GM12878 (cell line): ENCODE data around the gene COL5A1. TPM values are rescaled to one million over a fixed set of nuclear protein-coding genes. Genes with fewer than 3 reads are reported as not detected.

Source experiments
- ATAC-seq: fragments of 200-7000 bp; cut with Tn5 transposase; 3 replicates; pipeline ENCODE4 v1.9.1; 2020; ENCODE audit warnings: mild to moderate bottlenecking, moderate library complexity
- BruUV-seq: library from RNA; stranded (reverse); fragments of 400-500 nt; replicated peaks from 2 replicates; lab custom pipeline; 2021; lab: Mats Ljungman, UMichigan
- CTCF ChIA-PET: fragments of 300-600 bp; sonication (Branson Sonifier 250); formaldehyde crosslinking; extraction: SDS; loops from one replicate; lab custom pipeline; 2021; ENCODE audit warnings: inconsistent platforms; lab: Yijun Ruan, JAX
- POLR2A ChIA-PET: fragments of 350-600 bp; formaldehyde crosslinking; extraction: SDS; loops from one replicate; lab custom pipeline; 2021; ENCODE audit warnings: inconsistent platforms; lab: Charles Lee
- RAD21 ChIA-PET: fragments of 300-600 bp; sonication (Branson Sonifier 250); formaldehyde crosslinking; loops from one replicate; lab custom pipeline; 2023; ENCODE audit warnings: antibody characterized with exemption; ENCODE audit not compliant: unreplicated experiment; lab: Charles Lee
- SMC1A ChIA-PET: fragments of 300-600 bp; sonication (Branson Sonifier 250); formaldehyde crosslinking; loops from one replicate; lab custom pipeline; 2023; ENCODE audit not compliant: unreplicated experiment, uncharacterized antibody; lab: Charles Lee
- DNase-seq: peaks from one replicate; pipeline ENCODE4 v3.0.0-alpha.2; 2011; ENCODE audit warnings: low read depth, low spot score
- FAIRE-seq: peaks from 3 replicates; lab custom pipeline; 2011; peaks lifted over from hg19 to GRCh38; lab: Jason Lieb, UNC
- H2AFZ ChIP-seq: 2 replicates; pipeline ENCODE4 v1.6.0; 2011; ENCODE audit warnings: low read depth, low read length, control low read depth; ENCODE audit not compliant: control insufficient read depth
- H3K27ac ChIP-seq: 2 replicates; pipeline ENCODE4 v1.5.1; 2011; ENCODE audit warnings: control low read depth; ENCODE audit not compliant: control insufficient read depth, insufficient read depth
- H3K27me3 ChIP-seq, 2 experiments: replicated peaks in 1 of 2; 2 replicates each; pipeline versions ENCODE4 v1.6.0 to v1.6.1; 2011; ENCODE audit warnings: low read length in 1 of 2; ENCODE audit not compliant: control insufficient read depth in 2 of 2, insufficient read depth in 2 of 2
- H3K36me3 ChIP-seq, 2 experiments: 2 replicates each; pipeline ENCODE4 v1.5.1; 2011; ENCODE audit warnings: low read length in 1 of 2; ENCODE audit not compliant: control insufficient read depth in 2 of 2, insufficient read depth in 2 of 2
- H3K4me1 ChIP-seq: 2 replicates; pipeline ENCODE4 v1.6.1; 2011; ENCODE audit warnings: mild to moderate bottlenecking, low read length, moderate library complexity, mixed read lengths; ENCODE audit not compliant: control insufficient read depth, insufficient read depth
- H3K4me2 ChIP-seq: 2 replicates; pipeline ENCODE4 v1.6.0; 2011; ENCODE audit warnings: control low read depth; ENCODE audit not compliant: control insufficient read depth, insufficient read depth
- H3K4me3 ChIP-seq: fragments of 200-600 bp; sonication (generic); 2 replicates; pipeline ENCODE4 v1.5.1; 2016
- H3K79me2 ChIP-seq: 2 replicates; pipeline ENCODE4 v1.6.0; 2011; ENCODE audit warnings: low read length; ENCODE audit not compliant: control insufficient read depth, insufficient read depth
- H3K9ac ChIP-seq: 2 replicates; pipeline ENCODE4 v1.8.0; 2011; ENCODE audit warnings: low read length, control low read depth, mixed read lengths; ENCODE audit not compliant: control insufficient read depth, insufficient read depth
- H3K9me3 ChIP-seq: replicated peaks from 3 replicates; pipeline ENCODE4 v1.5.1; 2011; ENCODE audit warnings: mild to moderate bottlenecking, low read length; ENCODE audit not compliant: control insufficient read depth, insufficient read depth
- H4K20me1 ChIP-seq: 2 replicates; pipeline ENCODE4 v1.6.0; 2011; ENCODE audit not compliant: control insufficient read depth, insufficient read depth
- BCL3 ChIP-seq: IDR thresholded peaks from 2 replicates; pipeline ENCODE4 v1.6.1; 2011; ENCODE audit warnings: borderline replicate concordance, low read depth, mild to moderate bottlenecking, moderate library complexity, low read length; ENCODE audit not compliant: insufficient read depth, poor library complexity, severe bottlenecking
- CHD1 ChIP-seq: IDR thresholded peaks from 2 replicates; pipeline ENCODE4 v1.6.1; 2012; ENCODE audit warnings: low read depth, low read length, improper control_type of control experiment
- CUX1 ChIP-seq: IDR thresholded peaks from 2 replicates; pipeline ENCODE4 v1.6.1; 2012; ENCODE audit warnings: improper control_type of control experiment, low read depth, low read length; ENCODE audit not compliant: insufficient replicate concordance
- EED ChIP-seq: sonication (generic); IDR thresholded peaks from 2 replicates; pipeline ENCODE4 v1.6.1; 2016; ENCODE audit warnings: antibody characterized with exemption, low read depth
- FOXK2 ChIP-seq: fragments of 450-650 bp; IDR thresholded peaks from 2 replicates; pipeline ENCODE4 v1.6.1; 2017; ENCODE audit warnings: mild to moderate bottlenecking, moderate library complexity
- HCFC1 ChIP-seq: fragments of 150-350 bp; IDR thresholded peaks from 2 replicates; pipeline ENCODE4 v1.6.1; 2014; ENCODE audit warnings: low read length
- MAX ChIP-seq: IDR thresholded peaks from 2 replicates; pipeline ENCODE4 v1.6.1; 2012; ENCODE audit warnings: low read depth, low read length, improper control_type of control experiment
- NFYA ChIP-seq: IDR thresholded peaks from 2 replicates; pipeline ENCODE4 v1.6.1; 2011; ENCODE audit warnings: low read depth, mild to moderate bottlenecking, low read length, improper control_type of control experiment, borderline replicate concordance
- NR2C2 ChIP-seq: IDR thresholded peaks from 2 replicates; pipeline ENCODE4 v1.6.1; 2011; ENCODE audit warnings: borderline replicate concordance, low read depth; ENCODE audit not compliant: control insufficient read depth, insufficient read length
- RAD51 ChIP-seq: fragments of 450-650 bp; IDR thresholded peaks from 2 replicates; pipeline ENCODE4 v1.6.1; 2016; ENCODE audit warnings: moderate library complexity, mild to moderate bottlenecking, inconsistent platforms
- RELA ChIP-seq: fragments of 450-650 bp; IDR thresholded peaks from 2 replicates; pipeline ENCODE4 v1.8.0; 2014; ENCODE audit warnings: borderline replicate concordance; ENCODE audit not compliant: partially characterized antibody
- RELB ChIP-seq: fragments of 450-650 bp; IDR thresholded peaks from 2 replicates; pipeline ENCODE4 v1.6.1; 2017; ENCODE audit warnings: low read depth, mild to moderate bottlenecking, moderate library complexity
- SIN3A ChIP-seq: IDR thresholded peaks from 2 replicates; pipeline ENCODE4 v1.6.1; 2012; ENCODE audit warnings: low read depth, low read length, improper control_type of control experiment
- SUPT20H ChIP-seq: IDR thresholded peaks from 2 replicates; pipeline ENCODE4 v1.6.1; 2011; ENCODE audit warnings: low read depth, mild to moderate bottlenecking, low read length, moderate library complexity, borderline replicate concordance; ENCODE audit not compliant: control insufficient read depth
- YBX1 ChIP-seq: fragments of 450-650 bp; IDR thresholded peaks from 2 replicates; pipeline ENCODE4 v1.6.1; 2016; ENCODE audit warnings: antibody characterized with exemption
- ZBED1 ChIP-seq: IDR thresholded peaks from 2 replicates; pipeline ENCODE4 v1.6.1; 2016; ENCODE audit warnings: borderline replicate concordance
- WGBS: methylation state at CpG from one replicate; pipeline ENCODE4 v1.1.6; 2016; ENCODE audit warnings: low lambda C conversion rate; ENCODE audit not compliant: insufficient replicate concordance, insufficient coverage; ENCODE audit errors: missing lambda C conversion rate; 5-methylcytosine and 5-hydroxymethylcytosine counted together
- in situ Hi-C: fragments of 300-500 bp; cut with MboI; formaldehyde crosslinking; loops from 9 replicates; pipeline ENCODE4 v1.14.3; 2018; ENCODE audit warnings: mixed read lengths
- intact Hi-C: fragments of 100-400 bp; cut with micrococcal nuclease; formaldehyde crosslinking; loops from one replicate; pipeline ENCODE4 v1.14.2; 2022; ENCODE audit not compliant: unreplicated experiment
- polyA plus RNA-seq, 11 experiments: library from polyadenylated mRNA; depleted of rRNA in 4 of 11; unstranded in 6 of 11; stranded (reverse) in 5 of 11; fragments of >200 nt; fragmentation: Nextera tagmentation in 4 of 11; fragmentation: Illumina TruSeq in 1 of 11; extraction: Ambion mirVana in 4 of 11; extraction: Trizol in 1 of 11; gene quantifications; 1 replicate in 1 of 11; 2 replicates in 10 of 11; pipeline versions ENCODE4 v1.2.1 to v1.2.3, GENCODE V29; 2011 to 2016; ENCODE audit warnings: inconsistent platforms in 2 of 11, missing spikeins in 2 of 11, low read depth in 1 of 11
- total RNA-seq, 4 experiments: library from RNA; depleted of rRNA in 3 of 4; stranded (reverse); fragments of >200 nt in 3 of 4; fragmentation: Illumina TruSeq in 1 of 4; extraction: Trizol in 1 of 4; gene quantifications; 2 replicates each; pipeline versions ENCODE4 v1.2.1 to v1.2.3, GENCODE V29; 2013 to 2021

The COL5A1 gene
- total and polyA plus RNA-seq, 10 of the 15 experiments (the other 5 are each of a cell fraction or from before 2014, with no cell fraction given): under 0.01 to 0.15 (median 0.13) TPM; not detected in 4

GRCh38 chr9:134785325-134786108 is 143.9 kb downstream of the COL5A1 start:
- 35% methylated on average over 23 of the region's 23 CpGs for WGBS
- Histone ChIP-seq H3K4me2 (no peak overlapping the region), H4K20me1 (no peaks in the 10 kb centered on the region), H2AFZ (no peak overlapping the region), H3K27me3 (no peaks in the 10 kb centered on the region; a peak in 2 of 4 replicates), H3K4me1 (no peaks in the 10 kb centered on the region), H3K4me3 (no peak overlapping the region), H3K36me3 (no peaks in the 10 kb centered on the region), H3K9me3 (no peaks in the 10 kb centered on the region), H3K9ac (no peak overlapping the region), H3K79me2 (no peaks in the 10 kb centered on the region), H3K27ac (no peak overlapping the region)
- ATAC-seq (no peak), FAIRE-seq (no peak), DNase-seq (no peak)
- POLR2A ChIA-PET: no interaction called here
- RAD21 ChIA-PET: no interaction called here
- in situ Hi-C loops (no loop called here), intact Hi-C loops (no loop called here)
- BruUV-seq: no TSS peak
- CTCF ChIA-PET: no interaction called here
- SMC1A ChIA-PET: no interaction called here
- TF ChIP-seq ZBED1: no peak
- no peak for TF ChIP-seq NFYA
- TF ChIP-seq FOXK2: no peak
- TF ChIP-seq EED: no peak
- TF ChIP-seq BCL3: no peak
- TF ChIP-seq SUPT20H: no peak
- no peak for TF ChIP-seq NR2C2
- TF ChIP-seq RELA: no peak
- no peak for TF ChIP-seq YBX1
- TF ChIP-seq CUX1: no peak
- no peak for TF ChIP-seq SIN3A
- TF ChIP-seq RAD51: no peak
- no peak for TF ChIP-seq RELB
- no peak for TF ChIP-seq HCFC1
- no peak for TF ChIP-seq MAX
- TF ChIP-seq CHD1: no peak
